Thoracic aorta (tissue), 2 donors: ENCODE data around the gene CHPF. TPM values are rescaled to one million over a fixed set of nuclear protein-coding genes. Genes with fewer than 3 reads are reported as not detected.

Source experiments
- ATAC-seq: fragments of 150-250 bp; one replicate; pipeline ENCODE4 v1.8.0; 2017; ENCODE audit warnings: low read depth; ENCODE audit not compliant: insufficient number of reproducible peaks, low FRiP score
- DNase-seq: peaks from one replicate; pipeline ENCODE4 v3.0.0-alpha.2; 2020; ENCODE audit warnings: low spot score
- H3K27ac ChIP-seq, 2 donors: fragments of 200-600 bp; sonication (generic); 1 replicate in 1 of 2; 2 replicates in 1 of 2; pipeline ENCODE4 v1.5.1; 2016; ENCODE audit warnings: mild to moderate bottlenecking in 2 of 2, moderate library complexity in 2 of 2
- H3K27me3 ChIP-seq: fragments of 200-600 bp; sonication (generic); replicated peaks from 2 replicates; pipeline ENCODE4 v1.6.0; 2016; ENCODE audit warnings: mild to moderate bottlenecking; ENCODE audit not compliant: insufficient read depth
- H3K36me3 ChIP-seq: fragments of 200-600 bp; sonication (generic); one replicate; pipeline ENCODE4 v1.5.1; 2016
- H3K4me1 ChIP-seq, 2 donors: fragments of 200-600 bp; sonication (generic); 1 replicate in 1 of 2; 2 replicates in 1 of 2; pipeline versions ENCODE4 v1.5.1 to v1.6.0; 2016; ENCODE audit warnings: low read depth in 2 of 2, mild to moderate bottlenecking in 1 of 2; ENCODE audit not compliant: control insufficient read depth in 1 of 2
- H3K4me3 ChIP-seq: fragments of 200-600 bp; sonication (generic); 2 replicates; pipeline ENCODE4 v1.5.1; 2016; ENCODE audit warnings: mild to moderate bottlenecking
- H3K9me3 ChIP-seq: fragments of 200-600 bp; sonication (generic); 2 replicates; pipeline ENCODE4 v1.5.1; 2016
- total RNA-seq, 2 donors: library from RNA; depleted of rRNA; stranded (reverse); fragments of >200 nt; gene quantifications; one replicate each; pipeline versions ENCODE4 v1.1.0 to v1.2.3, GENCODE V29; 2016
- TF ChIP-seq, protein P1 (sequence below): fragments of 200-600 bp; sonication (generic); IDR thresholded peaks from one replicate; pipeline ENCODE4 v1.5.1; 2019; ENCODE audit warnings: antibody characterized with exemption

Gene CHPF
- total RNA-seq, 2 donors from 2014 or later, result 184 to 269 TPM

DNA sequence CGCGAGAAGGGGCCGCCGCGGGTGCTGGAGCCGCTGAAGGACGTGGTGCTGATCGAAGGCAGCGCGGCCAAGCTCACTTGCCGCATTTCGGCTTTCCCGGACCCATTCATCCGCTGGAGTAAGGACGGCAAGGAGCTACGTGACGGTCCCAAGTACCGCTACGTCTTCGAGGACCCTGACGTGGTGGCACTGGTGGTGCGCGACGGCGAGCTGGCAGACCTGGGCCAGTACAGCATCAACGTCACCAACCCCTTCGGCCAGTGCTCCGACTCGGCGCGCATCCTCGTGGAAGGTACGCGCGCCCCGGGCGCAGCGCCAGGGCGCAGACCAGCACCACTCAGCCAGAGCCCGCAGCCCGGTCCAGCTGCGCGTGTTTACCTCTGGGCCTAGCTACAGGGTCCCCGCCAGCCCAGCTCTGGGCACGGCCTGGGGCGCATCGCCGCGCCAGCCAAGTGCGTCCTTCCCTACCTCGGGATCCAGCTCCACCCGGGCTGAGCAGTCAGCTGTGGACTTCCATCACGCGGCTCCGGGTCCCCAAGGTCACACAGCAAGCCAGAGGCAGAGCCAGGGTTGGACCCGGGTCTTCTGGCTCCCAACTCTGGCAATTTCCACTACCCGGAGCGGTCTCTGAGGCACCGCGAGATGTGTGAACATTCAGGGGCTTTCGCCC is 46.6 kb downstream of the CHPF start:
- ATAC-seq, result no peak
- Histone ChIP-seq H3K4me1 (peaks cover 21 to 50% of the 10 kb centered on the region in 2 donors), H3K9me3 (no peaks in the 10 kb centered on the region), H3K27ac (peak overlapping the region; percentile 93 to 95), H3K36me3 (peaks cover 13% of the 10 kb centered on the region), H3K27me3 (no peaks in the 10 kb centered on the region), H3K4me3 (peak overlapping the region; percentile 84)
- TF ChIP-seq, protein P1, sequence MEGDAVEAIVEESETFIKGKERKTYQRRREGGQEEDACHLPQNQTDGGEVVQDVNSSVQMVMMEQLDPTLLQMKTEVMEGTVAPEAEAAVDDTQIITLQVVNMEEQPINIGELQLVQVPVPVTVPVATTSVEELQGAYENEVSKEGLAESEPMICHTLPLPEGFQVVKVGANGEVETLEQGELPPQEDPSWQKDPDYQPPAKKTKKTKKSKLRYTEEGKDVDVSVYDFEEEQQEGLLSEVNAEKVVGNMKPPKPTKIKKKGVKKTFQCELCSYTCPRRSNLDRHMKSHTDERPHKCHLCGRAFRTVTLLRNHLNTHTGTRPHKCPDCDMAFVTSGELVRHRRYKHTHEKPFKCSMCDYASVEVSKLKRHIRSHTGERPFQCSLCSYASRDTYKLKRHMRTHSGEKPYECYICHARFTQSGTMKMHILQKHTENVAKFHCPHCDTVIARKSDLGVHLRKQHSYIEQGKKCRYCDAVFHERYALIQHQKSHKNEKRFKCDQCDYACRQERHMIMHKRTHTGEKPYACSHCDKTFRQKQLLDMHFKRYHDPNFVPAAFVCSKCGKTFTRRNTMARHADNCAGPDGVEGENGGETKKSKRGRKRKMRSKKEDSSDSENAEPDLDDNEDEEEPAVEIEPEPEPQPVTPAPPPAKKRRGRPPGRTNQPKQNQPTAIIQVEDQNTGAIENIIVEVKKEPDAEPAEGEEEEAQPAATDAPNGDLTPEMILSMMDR, result no peak
- no peak for DNase-seq

DNA sequence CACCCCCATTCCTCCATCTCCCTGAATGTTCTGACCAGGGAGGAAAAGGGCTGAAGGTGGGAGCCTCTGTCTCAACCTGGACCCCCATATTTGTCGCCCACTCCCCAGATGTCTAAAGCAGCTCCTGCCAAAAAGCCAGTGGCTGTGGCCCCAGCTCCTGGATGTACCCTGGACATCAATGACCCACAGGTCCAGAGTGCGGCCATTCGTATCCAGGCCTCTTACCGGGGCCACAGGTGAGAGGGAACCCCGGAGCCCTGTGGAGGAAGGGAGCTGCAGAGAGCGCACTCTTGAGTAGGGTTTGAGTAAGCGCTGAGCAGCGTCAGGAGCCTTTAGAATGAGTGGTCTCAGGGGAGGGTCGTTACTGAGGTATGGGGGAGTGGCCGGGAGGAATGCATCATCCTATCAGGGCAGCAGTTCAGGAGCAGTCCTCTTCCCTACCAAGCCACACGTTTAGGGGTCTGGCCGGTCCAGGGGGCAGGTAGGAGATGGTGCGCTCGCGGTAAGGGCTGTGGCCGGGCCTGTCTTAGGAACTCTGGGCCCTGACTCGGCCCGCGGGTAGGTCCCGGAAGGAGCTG is 47.3 kb downstream of the CHPF start:
- peaks cover 14% of the 10 kb centered on the region for H3K36me3 ChIP-seq
- no peaks in the 10 kb centered on the region for H3K9me3 ChIP-seq
- no peaks in the 10 kb centered on the region for H3K27me3 ChIP-seq
- TF ChIP-seq, protein P1, result no peak
- no peak for DNase-seq
- no peak for ATAC-seq
- H3K4me1 ChIP-seq, result peaks cover 21 to 50% of the 10 kb centered on the region in 2 donors
- peak overlapping the region; percentile 84 for H3K4me3 ChIP-seq
- H3K27ac ChIP-seq, result peak overlapping the region; percentile 93 to 95

DNA sequence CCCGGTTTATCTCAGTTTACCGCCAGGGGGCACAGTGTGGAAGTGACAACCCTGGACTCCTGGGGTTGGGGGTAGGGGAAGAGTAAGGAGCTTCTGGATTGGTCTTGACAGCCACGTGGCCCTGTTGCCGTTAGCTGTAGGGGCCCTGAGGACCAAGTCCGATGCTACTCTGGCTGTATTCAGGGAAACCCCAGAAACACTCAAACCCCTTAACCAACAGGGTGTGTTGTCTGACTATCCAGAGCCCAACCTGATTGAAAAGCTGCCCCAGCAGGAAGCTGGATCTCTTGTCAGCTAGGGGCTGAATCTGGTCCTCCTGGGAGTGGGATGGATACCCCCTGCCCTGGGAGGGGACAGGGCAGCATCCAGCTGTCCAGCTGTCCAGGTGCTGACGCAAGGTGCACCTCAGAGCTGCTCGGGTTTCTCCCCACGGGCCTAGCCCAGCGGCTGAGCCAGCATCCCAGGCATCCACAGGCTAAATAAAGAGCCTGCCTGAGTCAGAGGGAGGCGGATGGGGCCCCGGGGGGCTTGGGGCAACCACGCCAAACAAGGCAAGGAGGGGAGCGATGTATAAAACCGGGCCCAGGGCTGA is 48.0 kb downstream of the CHPF start:
- H3K4me3 ChIP-seq, result no peak overlapping the region
- no peak for DNase-seq

DNA sequence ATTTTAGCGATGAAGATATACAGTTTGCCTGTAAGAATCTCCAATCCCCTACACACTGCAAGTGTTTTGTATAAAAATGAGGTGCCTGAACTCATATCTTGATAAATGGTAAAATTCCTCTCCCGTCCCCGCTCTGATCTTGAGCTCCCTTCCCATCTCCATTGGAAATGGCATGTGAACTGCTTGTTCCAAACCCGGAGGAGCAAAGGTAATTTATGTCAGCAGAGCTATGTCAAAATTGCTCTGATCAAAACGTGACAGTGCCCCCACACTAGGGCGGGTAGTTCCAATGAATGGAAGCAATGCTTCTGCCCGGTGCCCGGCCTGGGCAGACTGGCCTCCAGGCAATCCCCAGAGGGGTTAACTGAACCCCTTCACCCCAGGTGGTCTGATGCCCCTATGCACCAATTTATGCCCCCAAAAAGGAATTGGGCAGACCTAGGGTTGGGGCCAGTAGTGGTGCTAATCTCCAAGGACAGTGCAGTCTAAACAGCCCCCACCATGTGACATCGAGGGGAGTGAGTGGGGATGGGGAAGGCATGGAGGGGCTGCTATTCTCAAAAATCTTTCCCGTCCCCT is 48.6 kb downstream of the CHPF start:
- no peaks in the 10 kb centered on the region for H3K27me3 ChIP-seq
- no peak overlapping the region for H3K4me3 ChIP-seq
- peak overlapping the region; percentile 93 to 95 for H3K27ac ChIP-seq
- H3K9me3 ChIP-seq, result no peaks in the 10 kb centered on the region
- no peak for ATAC-seq
- no peak for DNase-seq
- TF ChIP-seq, protein P1, result no peak
- H3K36me3 ChIP-seq, result peaks cover 23% of the 10 kb centered on the region
- H3K4me1 ChIP-seq, result peaks cover 21 to 45% of the 10 kb centered on the region in 2 donors

More for the DNA sequence above, 48.0 kb downstream of the CHPF start:
- TF ChIP-seq, protein P1, result peak; percentile 69
- no peak for ATAC-seq
- peaks cover 17% of the 10 kb centered on the region for H3K36me3 ChIP-seq
- no peaks in the 10 kb centered on the region for H3K9me3 ChIP-seq
- H3K27me3 ChIP-seq, result no peaks in the 10 kb centered on the region
- peaks cover 21 to 50% of the 10 kb centered on the region in 2 donors for H3K4me1 ChIP-seq
- peak overlapping the region; percentile 93 to 95 for H3K27ac ChIP-seq

DNA sequence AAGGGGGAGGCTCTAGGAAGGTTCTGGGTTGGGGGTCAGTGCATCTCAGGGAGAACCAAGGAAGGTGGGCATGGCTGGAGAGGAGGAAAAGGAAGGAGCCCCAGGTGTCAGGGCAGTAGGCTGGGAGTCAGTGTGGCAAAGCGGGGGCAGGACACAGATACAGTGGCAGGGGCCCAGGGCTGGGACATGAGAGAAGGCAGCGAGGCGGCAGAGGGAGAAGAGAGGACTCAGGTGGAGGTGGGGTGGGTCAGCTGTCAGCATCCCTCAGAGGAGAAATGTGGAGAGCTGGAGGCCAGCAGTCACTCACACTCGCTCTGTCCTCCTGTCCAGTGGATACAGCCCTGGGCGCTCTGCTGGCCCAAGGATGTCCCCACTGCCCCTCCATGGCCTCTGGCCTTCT is 50.5 kb downstream of the CHPF start:
- TF ChIP-seq, protein P1, result no peak
- ATAC-seq, result no peak
- no peak for DNase-seq
- peaks cover 16 to 35% of the 10 kb centered on the region in 2 donors for H3K4me1 ChIP-seq
- H3K36me3 ChIP-seq, result peaks cover 43% of the 10 kb centered on the region
- no peak overlapping the region for H3K27ac ChIP-seq
- H3K9me3 ChIP-seq, result no peaks in the 10 kb centered on the region
- no peaks in the 10 kb centered on the region for H3K27me3 ChIP-seq
- H3K4me3 ChIP-seq, result no peak overlapping the region
